Dermis microvascular lymphatic vessel endothelial cell (primary cell): ENCODE results near the gene IL36B. TPM values are rescaled to one million over a fixed set of nuclear protein-coding genes. Genes with fewer than 3 reads are reported as not detected.

Source experiments
- DNase-seq, 2 donors: peaks; one replicate each; pipeline versions ENCODE4 v3.0.0 to v3.0.0-alpha.2; 2010; ENCODE audit warnings: low read depth in 2 of 2
- total RNA-seq: library from RNA; depleted of rRNA; stranded (reverse); fragments of >200 nt; gene quantifications from 2 replicates; pipeline ENCODE4 v1.2.1, GENCODE V29; 2014

IL36B gene
- total RNA-seq, 1 donor from 2014 or later, result not detected

DNA sequence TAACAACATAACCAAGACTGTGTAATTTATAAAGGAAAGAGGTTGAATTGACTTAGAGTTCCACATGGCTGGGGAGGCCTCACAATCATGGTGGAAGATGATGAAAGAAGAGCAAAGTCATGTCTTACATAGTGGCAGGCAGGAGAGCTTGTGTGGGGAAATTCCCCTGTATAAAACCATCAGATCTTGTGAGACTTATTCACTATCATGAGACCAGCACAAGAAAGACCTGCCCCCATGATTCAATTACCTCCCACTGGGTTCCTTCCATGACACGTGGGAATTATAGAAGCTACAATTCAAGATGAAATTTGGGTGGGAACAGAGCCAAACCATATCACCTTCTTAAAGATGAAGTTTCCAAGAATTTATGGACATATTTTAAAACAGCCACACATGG, 3.9 kb upstream of the IL36B start:
- DNase-seq, result no peak

DNA sequence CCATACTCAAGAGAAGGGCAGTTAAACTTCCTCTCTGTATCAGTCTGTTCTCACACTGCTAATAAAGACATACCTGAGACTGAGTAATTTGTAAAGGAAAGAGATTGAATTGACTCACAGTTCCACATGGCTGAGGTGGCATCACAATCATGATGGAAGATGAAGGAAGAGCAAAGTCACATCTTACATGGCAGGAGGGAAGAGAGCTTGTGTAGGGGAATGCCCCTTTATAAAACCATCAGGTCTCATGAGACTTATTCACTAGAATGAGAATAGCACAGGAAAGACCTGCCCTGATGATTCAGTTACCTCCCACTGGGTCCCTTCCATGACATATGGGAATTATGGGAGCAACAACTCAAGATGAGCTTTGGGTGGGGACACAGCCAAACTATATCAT, 1.4 kb upstream of the IL36B start:
- no peak for DNase-seq

DNA sequence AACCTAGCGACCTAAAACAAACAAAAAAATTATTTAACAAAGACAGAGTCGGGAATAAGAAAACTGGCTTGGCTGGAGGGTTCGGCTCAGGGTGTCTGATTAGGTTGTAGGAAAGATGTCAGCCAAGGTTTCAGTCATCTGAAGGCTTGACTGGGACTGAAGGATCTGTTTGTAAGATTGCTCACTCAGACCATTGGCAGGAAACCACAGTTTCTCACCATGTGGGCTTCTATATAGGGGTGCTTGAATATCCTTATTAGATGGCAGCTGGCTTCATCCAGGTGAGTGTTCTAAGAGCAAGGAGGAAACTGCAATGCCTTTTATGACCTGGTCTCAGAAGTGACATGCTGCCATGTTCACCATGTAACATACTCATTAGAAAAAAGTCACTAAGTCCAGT, 999 bp upstream of the IL36B start:
- DNase-seq, result no peak

DNA sequence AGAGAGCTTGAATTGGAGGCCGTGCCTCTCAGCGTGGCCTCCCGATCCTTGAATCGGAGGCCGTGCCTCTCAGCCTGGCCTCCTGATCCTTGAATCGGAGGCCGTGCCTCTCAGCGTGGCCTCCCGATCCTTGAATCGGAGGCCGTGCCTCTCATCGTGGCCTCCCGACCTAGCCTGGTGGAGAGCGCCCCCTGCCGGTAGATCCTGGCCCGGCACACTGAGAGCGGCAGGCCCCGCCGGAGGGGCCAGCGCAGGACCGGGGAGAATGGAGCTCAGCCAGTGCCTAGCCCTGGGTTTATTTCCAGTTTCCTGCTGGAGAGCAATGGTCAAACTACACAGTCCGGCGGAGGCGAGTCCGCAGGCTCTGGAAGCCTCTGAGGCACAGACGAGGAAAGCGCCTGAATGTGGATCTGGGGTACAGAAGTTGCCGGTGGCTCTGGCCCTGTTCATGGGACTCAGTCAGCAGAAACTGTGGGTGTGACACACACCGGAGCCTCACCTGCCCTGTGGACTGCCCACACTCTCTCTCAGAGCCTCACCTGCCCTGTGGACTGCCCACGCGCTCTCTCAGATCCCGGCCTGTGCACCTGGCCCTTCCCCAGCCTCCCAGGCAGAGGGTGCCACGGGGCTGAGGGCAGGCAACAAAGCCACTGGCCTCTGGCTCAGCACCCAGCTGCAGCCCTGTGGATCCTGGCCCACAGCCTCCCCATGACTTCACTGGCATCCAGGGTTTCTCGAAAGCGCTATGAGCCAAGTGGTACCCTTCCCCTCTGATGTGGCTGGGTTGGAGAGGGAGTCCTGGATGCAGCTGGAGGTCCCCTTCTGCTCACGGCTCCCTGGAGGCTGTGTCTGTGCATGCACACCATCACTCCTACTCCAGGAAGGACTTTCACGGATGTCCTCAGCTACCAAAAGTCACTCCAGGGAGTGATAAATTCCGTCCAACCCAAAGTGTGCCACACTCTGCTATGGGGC, 1.5 kb downstream of the IL36B start:
- DNase-seq, result no peak

DNA sequence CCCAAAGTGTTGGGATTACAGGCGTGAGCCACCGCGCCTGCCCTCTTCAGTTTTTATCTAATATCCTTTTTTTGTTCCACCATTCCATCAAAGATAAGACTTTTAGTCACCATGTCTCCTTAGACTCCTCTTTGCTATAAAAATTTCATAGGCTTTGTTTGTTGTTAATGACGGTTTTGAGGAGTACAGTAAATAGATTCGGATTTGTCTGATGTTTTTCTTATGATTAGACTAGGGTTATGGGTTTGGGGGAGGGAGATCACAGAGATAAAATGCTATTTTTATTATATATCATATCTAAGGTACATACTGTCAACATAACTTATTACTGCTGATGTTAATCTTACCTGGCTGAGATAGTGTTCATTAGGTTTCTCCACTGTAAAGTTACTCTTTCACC, 6.2 kb downstream of the IL36B start:
- no peak for DNase-seq

DNA sequence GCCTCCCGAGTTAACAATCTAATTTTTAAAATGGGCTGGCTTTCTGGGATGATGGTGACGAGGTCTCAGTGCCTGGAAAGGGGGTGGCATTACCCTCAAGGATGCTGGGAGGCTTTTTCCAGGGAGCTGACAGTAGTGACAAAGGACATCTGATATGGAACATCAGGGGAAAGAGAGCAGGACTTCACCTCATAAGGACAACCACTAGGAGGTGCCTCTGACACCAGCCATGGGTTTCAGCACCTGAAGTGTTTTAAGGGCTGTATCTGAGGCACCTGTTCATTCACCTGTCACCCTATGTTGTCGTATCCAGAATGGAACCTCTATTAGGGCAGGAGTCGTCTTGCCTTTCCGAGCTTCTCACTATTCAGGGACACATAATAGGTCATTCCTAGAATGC, 10.8 kb downstream of the IL36B start:
- no peak for DNase-seq

DNA sequence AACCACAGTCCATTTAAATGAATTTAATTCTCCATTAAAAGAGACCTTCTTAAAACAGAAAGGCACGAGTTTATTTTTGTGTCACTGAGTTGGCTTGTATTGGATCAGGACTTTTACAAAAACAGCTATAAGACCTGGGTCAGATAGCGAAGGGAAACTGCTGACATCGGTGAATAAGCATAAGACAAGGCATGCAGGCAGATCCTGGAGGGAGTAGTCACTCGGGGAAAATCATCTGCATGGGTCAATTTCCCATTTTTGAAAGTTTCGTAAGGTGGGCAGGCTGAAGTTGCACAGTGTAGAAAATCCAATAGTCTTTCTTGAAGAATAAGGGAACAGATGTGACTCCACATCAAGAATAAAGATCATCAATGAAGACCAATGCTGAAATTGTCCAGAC, 12.9 kb downstream of the IL36B start:
- DNase-seq, result no peak

DNA sequence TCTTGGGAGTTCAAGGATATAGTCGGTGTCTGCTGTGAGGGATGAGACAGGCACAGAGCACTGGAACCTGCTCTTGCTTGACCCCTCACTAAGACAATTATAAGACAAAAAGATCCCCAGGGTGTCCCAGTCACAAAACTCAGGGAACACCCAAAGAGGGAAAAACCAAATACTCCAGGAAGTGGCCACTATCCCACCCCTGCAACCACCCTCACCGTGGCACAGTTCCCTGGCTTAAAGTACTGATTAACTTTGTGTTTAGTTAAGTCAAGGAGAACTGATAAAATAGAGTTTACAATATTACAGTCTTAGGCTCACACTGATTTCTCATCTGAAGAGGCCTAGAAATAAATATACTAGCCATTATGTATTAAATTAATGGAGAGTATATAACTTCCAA, 13.5 kb downstream of the IL36B start:
- no peak for DNase-seq

DNA sequence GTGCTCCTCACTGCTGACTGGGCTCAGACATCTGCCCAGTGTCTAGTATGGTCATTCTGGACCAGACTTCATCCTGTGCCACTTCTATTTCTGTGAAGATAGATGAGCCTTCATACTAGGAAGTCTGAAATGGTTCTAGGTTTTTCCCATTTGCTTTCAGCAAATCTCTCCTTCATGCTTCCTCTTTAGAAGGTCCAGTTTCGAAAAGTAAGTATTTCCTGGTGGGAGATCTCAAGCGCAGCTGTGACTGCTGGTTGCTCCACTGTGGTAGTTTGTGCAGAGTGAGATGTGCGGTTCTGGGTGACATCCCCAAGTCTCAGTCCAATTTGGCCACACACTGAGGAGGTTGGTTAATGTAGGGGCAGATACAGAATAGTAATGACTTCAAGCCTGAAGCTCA, 14.4 kb downstream of the IL36B start:
- DNase-seq, result no peak

DNA sequence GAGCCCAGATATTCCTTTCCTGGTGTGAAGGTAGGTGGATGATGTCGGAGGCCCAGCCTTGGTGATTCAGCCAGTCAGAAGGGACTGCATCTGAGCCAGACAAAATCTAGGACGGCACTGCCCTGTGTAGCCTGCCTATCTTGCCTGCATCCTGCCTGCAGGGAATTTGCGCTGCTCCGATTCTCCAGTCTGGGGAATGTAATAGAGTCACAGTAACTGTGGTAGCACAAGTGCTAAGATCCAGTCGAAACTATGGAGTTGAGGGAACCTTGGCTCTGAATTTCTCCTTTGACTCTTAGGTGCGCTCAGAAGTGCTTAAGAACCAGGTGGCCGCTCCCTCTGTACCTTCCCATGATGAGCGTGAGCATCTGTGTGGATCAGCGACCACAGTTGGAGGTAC, 15.9 kb downstream of the IL36B start:
- no peak for DNase-seq

DNA sequence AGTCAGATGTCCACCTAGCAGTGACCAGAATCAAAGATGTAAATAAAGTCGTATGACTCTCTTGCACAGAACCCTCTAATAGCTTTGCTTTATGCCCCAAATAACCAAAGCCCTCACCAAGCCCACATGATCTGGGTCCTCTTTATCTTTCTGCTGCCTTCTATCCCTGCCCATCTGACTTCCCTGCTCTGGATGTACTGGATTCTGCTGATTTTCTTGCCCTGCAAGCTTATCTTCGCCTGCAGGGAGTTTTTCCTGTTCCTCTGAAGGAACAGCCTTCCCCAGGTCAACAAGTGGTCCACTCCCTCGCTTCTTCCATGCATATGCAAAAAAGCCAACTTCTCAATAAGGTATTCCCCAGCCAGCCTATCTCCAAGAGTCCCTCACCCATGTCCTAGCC, 18.7 kb downstream of the IL36B start:
- no peak for DNase-seq

DNA sequence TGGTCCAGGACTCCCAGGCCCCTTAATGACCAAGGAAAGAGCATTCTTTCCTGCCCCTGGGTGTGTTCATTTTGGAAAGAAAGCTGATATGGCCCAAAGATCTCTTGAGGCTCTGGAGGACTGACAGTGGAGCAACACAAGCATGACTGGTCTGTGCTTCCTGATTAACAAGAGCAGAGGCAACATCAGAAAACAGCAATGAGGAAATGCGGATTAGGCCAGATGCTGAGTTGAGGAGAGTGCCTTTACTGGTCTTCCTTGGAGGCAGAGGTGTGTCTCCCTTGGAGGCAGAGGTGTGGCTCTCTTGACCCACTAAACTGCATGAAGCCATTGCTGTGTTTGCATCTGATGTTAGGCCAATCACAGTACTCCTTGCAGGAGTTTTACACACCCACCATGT, 19.9 kb downstream of the IL36B start:
- DNase-seq, result no peak

DNA sequence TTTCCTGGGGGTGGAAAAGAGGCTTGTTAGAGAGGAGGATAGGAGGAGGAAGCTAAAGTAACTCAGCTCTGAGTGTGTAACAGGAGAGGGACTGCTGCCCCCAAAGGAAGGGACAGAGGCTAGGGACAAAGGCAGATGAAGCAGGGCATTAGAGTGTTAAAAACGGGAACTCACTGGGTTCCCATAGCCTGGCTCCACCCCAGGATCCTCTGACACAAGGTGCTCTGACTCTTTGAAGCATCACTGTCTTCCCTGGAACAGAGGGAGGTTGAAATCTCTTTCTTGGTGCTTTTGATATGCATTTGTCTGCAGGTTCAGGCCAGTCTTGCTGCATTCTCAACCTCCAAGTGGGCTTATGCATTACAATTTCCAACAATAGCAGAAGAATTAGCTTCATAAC, 24.6 kb downstream of the IL36B start:
- no peak for DNase-seq

DNA sequence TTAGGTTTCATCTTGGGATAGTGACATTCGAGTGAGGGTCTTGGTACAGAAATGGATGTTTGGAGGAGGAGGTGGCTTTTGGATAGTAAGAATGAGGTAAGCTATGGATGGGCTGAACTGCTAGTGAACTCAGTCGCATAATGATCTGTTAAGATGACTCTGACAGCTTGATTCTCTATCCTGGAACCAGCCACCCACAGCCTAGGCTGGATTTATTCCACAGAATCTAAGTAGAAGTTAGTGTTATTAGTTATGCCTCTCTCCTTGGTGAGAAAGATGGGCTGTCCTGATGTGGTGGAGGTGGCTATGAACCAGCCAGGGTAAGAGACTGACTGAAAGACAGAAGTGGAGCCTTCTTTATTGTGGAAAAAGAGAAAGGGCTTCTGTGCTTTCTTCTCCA, 25.0 kb downstream of the IL36B start:
- DNase-seq, result no peak

DNA sequence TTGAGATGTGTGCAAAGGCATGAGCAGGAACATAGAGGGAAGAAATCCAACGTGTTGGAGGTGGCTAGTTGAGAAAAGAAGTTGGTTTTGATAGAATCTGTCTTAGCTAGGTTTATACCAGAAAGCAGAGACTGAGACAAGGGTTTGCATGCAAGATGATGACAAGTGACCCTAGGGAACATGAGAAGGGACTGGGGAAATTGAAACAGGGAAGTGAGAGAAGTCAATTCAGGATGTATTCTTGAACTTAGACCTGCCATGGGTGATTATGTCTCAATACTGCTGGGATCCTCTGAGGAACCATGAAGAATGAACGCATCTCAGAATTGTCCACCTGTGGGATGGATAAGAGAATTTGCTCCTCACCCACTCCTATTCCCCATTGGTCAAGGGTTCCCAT, 26.9 kb downstream of the IL36B start:
- DNase-seq, result no peak

DNA sequence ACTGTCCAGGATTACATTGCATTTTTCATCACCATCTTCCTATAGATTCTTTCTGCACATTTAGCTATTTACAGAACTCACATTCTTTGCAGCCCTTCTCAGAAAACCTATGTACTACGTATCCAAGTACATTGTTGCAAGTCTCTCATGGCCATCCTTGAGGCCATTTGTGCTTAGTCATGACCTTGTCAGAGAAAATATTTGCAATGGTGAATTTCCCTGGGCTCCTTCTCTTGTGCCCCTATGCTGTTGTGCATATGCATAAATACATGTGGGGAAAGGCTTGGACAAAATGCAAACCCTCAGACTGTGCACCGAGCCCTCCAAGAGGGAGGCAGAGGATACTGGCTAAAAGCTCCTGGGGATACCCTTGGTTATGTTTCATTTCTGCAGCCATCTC, 27.9 kb downstream of the IL36B start:
- DNase-seq, result no peak

DNA sequence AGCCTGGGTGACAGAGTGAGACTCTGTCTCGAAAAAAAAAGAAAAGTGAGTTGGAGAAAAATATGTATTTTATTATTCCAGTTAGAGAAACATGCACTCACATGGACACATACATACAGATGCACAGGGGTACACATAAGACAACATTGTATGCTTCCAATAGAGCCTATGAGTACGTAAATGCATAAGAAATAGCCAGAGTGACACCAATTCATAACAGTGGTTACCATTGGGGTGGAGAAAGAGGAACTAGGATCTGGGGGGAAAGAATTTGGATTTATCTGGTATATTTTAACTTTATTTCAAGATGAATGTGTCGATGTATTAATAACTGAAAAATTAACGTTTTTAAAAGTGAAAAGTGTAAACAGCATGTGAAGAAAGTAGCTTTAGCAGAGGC, 31.4 kb downstream of the IL36B start:
- no peak for DNase-seq

DNA sequence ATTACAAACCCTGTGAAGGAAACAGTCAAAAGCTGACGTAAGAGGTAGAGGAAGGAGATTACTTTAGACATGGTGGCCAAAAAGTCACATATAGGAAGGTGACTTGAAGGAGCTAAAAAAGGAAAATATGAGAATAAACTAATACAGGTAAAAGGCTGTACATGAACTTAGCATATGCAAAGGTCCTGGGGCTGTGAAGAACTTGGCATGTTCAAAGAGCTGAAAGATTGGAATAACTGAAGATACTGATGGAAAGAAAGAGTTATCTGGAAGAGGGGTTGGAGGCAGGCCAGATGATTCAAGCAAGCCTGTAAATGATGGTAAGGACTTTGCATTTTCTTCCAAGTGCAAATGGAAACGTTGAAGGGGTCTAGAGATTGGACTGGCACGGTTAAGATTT, 34.2 kb downstream of the IL36B start:
- DNase-seq, result no peak

DNA sequence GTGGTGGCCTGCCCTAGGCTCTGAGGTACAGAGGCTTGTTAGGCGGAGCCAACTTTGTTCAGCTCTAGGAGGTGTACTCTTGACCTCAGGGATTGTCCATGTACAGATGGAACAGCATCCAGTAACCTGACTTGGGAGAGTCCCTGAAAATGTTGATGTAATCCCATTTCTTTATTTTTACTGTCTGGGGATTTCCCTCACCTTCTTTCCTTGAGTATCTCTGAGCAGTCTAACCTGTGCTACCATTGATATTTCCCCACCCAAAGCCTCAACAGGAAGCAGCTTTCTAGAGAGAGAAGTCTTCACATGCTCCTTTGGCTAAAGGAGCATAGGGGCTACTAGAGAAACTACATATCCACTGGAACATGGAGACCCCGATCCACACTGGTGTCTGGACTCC, 37.0 kb downstream of the IL36B start:
- no peak for DNase-seq

DNA sequence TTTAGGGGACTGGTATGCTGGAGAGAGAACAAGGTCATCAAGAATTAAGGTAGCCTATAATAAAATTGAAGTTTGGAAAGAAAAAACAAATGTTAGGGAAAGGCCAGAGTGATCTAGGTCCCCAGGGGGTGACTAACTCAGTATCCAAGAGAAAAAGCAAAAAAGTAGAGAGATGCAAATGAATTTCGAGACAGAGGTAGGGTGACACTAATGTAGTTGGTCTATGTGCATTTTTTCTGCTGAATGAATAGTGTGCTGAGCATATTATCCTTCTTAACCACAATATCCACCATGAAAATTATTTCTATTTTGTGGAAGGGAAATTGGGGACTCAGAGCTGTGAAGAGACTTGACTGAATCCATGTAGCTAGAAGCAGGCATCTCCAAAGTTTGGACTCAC, 37.6 kb downstream of the IL36B start:
- DNase-seq, result no peak

DNA sequence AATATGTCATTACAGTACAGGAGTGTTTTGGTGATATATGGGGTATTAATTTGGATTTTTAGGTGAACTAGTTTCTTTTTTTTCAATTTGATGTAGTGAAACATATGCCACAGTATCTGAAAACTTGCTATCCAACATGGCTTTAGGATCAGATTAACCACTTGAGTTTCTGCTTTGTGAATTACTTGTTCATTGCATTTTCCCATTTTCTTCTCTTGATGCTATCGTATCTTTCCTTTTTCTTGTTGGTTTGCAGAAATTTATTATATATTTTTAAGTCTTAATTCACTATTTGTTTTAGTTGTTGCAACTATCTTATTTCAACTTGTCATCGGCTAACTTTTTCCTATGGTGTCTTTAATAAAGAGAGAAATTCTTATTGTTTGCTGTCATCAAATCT, 38.6 kb downstream of the IL36B start:
- DNase-seq, result no peak

DNA sequence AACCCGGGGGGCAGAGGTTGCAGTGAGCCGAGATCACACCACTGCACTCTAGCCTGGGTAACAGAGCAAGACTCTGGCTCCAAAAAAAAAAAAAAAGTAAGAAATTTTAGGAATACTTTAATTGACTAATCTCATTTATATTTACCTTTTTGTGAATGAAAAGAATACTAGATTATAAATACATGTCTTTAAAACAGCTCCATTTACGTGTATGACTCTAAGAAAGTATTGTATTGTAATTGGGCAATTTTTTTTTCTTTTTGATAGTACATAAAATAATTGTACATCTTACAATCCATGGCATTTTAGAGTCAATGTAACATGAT, 39.4 kb downstream of the IL36B start:
- no peak for DNase-seq

DNA sequence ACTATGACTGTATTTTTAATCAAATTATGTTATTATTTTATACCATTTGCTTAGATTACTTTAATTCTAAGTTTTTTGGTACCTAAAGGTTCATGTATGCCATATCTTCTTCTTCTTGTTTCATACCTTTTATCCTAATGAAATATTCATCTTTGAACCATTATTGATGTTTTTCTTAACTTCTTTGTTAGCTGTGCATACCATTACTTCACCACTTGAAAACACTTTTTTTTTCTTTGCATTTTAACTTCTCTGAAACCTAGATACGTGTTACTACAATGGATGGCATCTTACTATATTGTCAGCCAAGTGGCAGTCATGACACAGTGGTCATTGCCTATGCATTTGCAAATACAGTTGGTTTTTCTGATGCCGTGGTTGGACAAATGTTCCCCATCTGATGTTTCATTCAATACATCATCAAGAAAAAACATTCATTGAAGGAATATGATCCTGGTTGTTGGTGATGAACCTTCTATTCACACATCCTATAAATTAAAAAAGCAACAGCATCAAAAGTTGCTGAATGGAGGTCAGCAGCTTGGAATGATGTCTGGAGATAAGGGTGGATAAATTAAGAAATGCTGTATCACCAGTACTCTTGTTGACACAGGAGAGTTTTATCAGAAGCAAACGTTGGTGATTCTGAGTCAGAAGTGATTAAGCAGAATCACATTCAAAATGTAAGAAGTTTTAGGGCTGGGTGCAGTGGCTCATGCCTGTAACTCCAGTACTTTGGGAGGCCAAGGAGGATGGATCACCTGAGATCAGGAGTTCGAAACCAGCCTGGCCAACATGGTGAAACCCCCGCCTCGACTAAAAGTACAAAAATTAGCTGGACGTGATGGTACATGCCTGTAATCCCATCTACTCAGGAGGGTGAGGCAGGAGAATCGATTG, 40.0 kb downstream of the IL36B start:
- DNase-seq, result no peak
